22Rv1 (cell line): ENCODE results near the gene COPZ2.

Source experiments
- CTCF ChIP-seq: fragments of 450-650 bp; IDR thresholded peaks from 2 replicates; pipeline ENCODE4 v1.5.1; 2017; ENCODE audit warnings: mild to moderate bottlenecking
- ZFX ChIP-seq: fragments of 450-650 bp; IDR thresholded peaks from 2 replicates; pipeline ENCODE4 v1.6.1; 2017; ENCODE audit warnings: antibody characterized with exemption, borderline replicate concordance

GRCh38 chr17:48056246-48056745 is 18.7 kb upstream of the COPZ2 start:
- TF ChIP-seq CTCF (no peak), ZFX (no peak)
